IMR-90 (cell line): ENCODE measurements around the gene CSTF2T. TPM values are rescaled to one million over a fixed set of nuclear protein-coding genes. Genes with fewer than 3 reads are reported as not detected.
A peak's percentile ranks its signal among the peaks of the same experiment; 100 is the strongest.

Experiments used
- ATAC-seq: fragments of 200-7000 bp; cut with Tn5 transposase; 2 replicates; pipeline ENCODE4 v1.9.1; 2020; ENCODE audit warnings: low read depth, mild to moderate bottlenecking, moderate library complexity
- BruUV-seq: library from RNA; stranded (reverse); fragments of 400-500 nt; replicated peaks from 2 replicates; lab custom pipeline; 2021; lab: Mats Ljungman, UMichigan
- CTCF ChIA-PET: fragments of 300-600 bp; formaldehyde crosslinking; extraction: SDS; loops from one replicate; lab custom pipeline; 2021; ENCODE audit warnings: antibody characterized with exemption; lab: Yijun Ruan, JAX
- POLR2A ChIA-PET: fragments of 300-600 bp; sonication (Branson Sonifier 250); formaldehyde crosslinking; loops from one replicate; lab custom pipeline; 2022; ENCODE audit warnings: antibody characterized with exemption; ENCODE audit not compliant: unreplicated experiment; lab: Charles Lee
- DNase-seq: peaks from one replicate; pipeline ENCODE4 v3.0.0; 2013
- H2AFZ ChIP-seq: replicated peaks from 2 replicates; pipeline ENCODE3; 2013; ENCODE audit warnings: low read length, mild to moderate bottlenecking; ENCODE audit not compliant: poor library complexity
- H2AK5ac ChIP-seq: 2 replicates; pipeline ENCODE4 v1.6.1; 2013; ENCODE audit warnings: low read depth, low read length, inconsistent platforms
- H2AK9ac ChIP-seq: replicated peaks from 2 replicates; pipeline ENCODE3; 2013; ENCODE audit warnings: mild to moderate bottlenecking, low read depth, low read length, moderate library complexity; ENCODE audit not compliant: poor library complexity
- H2BK120ac ChIP-seq: 2 replicates; pipeline ENCODE4 v1.6.1; 2013; ENCODE audit warnings: low read depth, low read length, inconsistent platforms
- H2BK15ac ChIP-seq: 3 replicates; pipeline ENCODE4 v1.6.1; 2013; ENCODE audit warnings: low read depth, low read length, inconsistent platforms
- H2BK20ac ChIP-seq: 2 replicates; pipeline ENCODE4 v1.6.1; 2013; ENCODE audit warnings: low read depth, mild to moderate bottlenecking, inconsistent platforms, low read length, moderate library complexity
- H2BK5ac ChIP-seq: 2 replicates; pipeline ENCODE4 v1.6.1; 2013; ENCODE audit warnings: mild to moderate bottlenecking, low read depth, low read length, inconsistent platforms; ENCODE audit not compliant: poor library complexity, severe bottlenecking
- H3K14ac ChIP-seq: replicated peaks from 2 replicates; pipeline ENCODE4 v1.6.1; 2013; ENCODE audit warnings: low read depth, low read length, inconsistent platforms
- H3K18ac ChIP-seq: 2 replicates; pipeline ENCODE4 v1.6.1; 2013; ENCODE audit warnings: low read depth, low read length, control low read depth
- H3K23ac ChIP-seq: 2 replicates; pipeline ENCODE4 v1.6.1; 2013; ENCODE audit warnings: low read depth, low read length, inconsistent platforms
- H3K27ac ChIP-seq: 2 replicates; pipeline ENCODE4 v1.5.1; 2013; ENCODE audit warnings: mild to moderate bottlenecking, control low read depth, low read length; ENCODE audit not compliant: insufficient read depth
- H3K27me3 ChIP-seq: 2 replicates; pipeline ENCODE4 v1.6.1; 2013; ENCODE audit warnings: low read length; ENCODE audit not compliant: control insufficient read depth, insufficient read depth
- H3K36me3 ChIP-seq: 2 replicates; pipeline ENCODE4 v1.6.1; 2013; ENCODE audit warnings: low read length, mixed read lengths; ENCODE audit not compliant: control insufficient read depth, insufficient read depth
- H3K4ac ChIP-seq: 2 replicates; pipeline ENCODE4 v1.6.1; 2013; ENCODE audit warnings: low read depth, low read length, inconsistent platforms
- H3K4me1 ChIP-seq: 2 replicates; pipeline ENCODE4 v1.6.1; 2013; ENCODE audit warnings: low read length, mixed read lengths; ENCODE audit not compliant: control insufficient read depth, insufficient read depth
- H3K4me2 ChIP-seq: 2 replicates; pipeline ENCODE4 v1.6.1; 2013; ENCODE audit warnings: low read depth, mild to moderate bottlenecking, control low read depth, low read length, moderate library complexity
- H3K4me3 ChIP-seq: 2 replicates; pipeline ENCODE4 v1.5.1; 2013; ENCODE audit warnings: low read depth, mild to moderate bottlenecking, control low read depth, low read length, moderate library complexity; ENCODE audit not compliant: insufficient read depth
- H3K56ac ChIP-seq: 2 replicates; pipeline ENCODE4 v1.6.1; 2013; ENCODE audit warnings: low read length, inconsistent platforms; ENCODE audit not compliant: insufficient read depth; ENCODE audit errors: extremely low read depth
- H3K79me1 ChIP-seq, 2 experiments: 2 replicates each; pipeline ENCODE4 v1.6.1; 2013; ENCODE audit warnings: low read length in 2 of 2, inconsistent platforms in 1 of 2, low read depth in 1 of 2
- H3K9ac ChIP-seq: 2 replicates; pipeline ENCODE4 v1.6.1; 2013; ENCODE audit warnings: low read depth, low read length, control low read depth
- H3K9me1 ChIP-seq: 2 replicates; pipeline ENCODE4 v1.6.1; 2013; ENCODE audit warnings: low read length, inconsistent platforms; ENCODE audit not compliant: insufficient read depth
- H3K9me3 ChIP-seq: 2 replicates; pipeline ENCODE4 v1.6.1; 2013; ENCODE audit warnings: low read length; ENCODE audit not compliant: control insufficient read depth, insufficient read depth
- H4K20me1 ChIP-seq: 2 replicates; pipeline ENCODE4 v1.6.1; 2013; ENCODE audit warnings: low read length, inconsistent platforms; ENCODE audit not compliant: insufficient read depth
- H4K5ac ChIP-seq: 2 replicates; pipeline ENCODE4 v1.6.1; 2013; ENCODE audit warnings: mild to moderate bottlenecking, low read depth, low read length, control low read depth
- H4K8ac ChIP-seq, 2 experiments: 2 replicates each; pipeline ENCODE4 v1.6.1; 2013; ENCODE audit warnings: low read depth in 2 of 2, low read length in 2 of 2, control low read depth in 1 of 2, inconsistent platforms in 1 of 2
- H4K91ac ChIP-seq: 2 replicates; pipeline ENCODE4 v1.6.1; 2013; ENCODE audit warnings: low read depth, low read length, inconsistent platforms; ENCODE audit not compliant: insufficient read depth
- BHLHE40 ChIP-seq: fragments of 150-350 bp; IDR thresholded peaks from 2 replicates; pipeline ENCODE4 v1.6.1; 2016; ENCODE audit warnings: mild to moderate bottlenecking, low read depth, low read length
- CEBPB ChIP-seq: IDR thresholded peaks from 2 replicates; pipeline ENCODE4 v1.6.1; 2012; ENCODE audit warnings: low read depth, low read length, improper control_type of control experiment
- CTCF ChIP-seq: conservative IDR thresholded peaks from 2 replicates; pipeline ENCODE4 v1.5.1; 2012; ENCODE audit warnings: mild to moderate bottlenecking, low read depth, low read length, improper control_type of control experiment
- FOS ChIP-seq: fragments of 150-350 bp; IDR thresholded peaks from 2 replicates; pipeline ENCODE4 v1.6.1; 2016; ENCODE audit warnings: low read depth, low read length
- MAFK ChIP-seq: IDR thresholded peaks from 2 replicates; pipeline ENCODE4 v1.6.1; 2012; ENCODE audit warnings: low read depth, low read length, improper control_type of control experiment
- MAZ ChIP-seq: IDR thresholded peaks from 2 replicates; pipeline ENCODE4 v1.6.1; 2012; ENCODE audit warnings: low read depth, mild to moderate bottlenecking, low read length, improper control_type of control experiment, moderate library complexity, borderline replicate concordance
- NFE2L2 ChIP-seq: fragments of 150-350 bp; IDR thresholded peaks from 2 replicates; pipeline ENCODE4 v1.6.1; 2016; ENCODE audit warnings: low read depth, mild to moderate bottlenecking, low read length
- RAD21 ChIP-seq: IDR thresholded peaks from 2 replicates; pipeline ENCODE4 v1.6.1; 2012; ENCODE audit warnings: low read length, improper control_type of control experiment
- RFX5 ChIP-seq: IDR thresholded peaks from 2 replicates; pipeline ENCODE4 v1.8.0; 2012; ENCODE audit warnings: low read depth, mild to moderate bottlenecking, low read length, moderate library complexity
- SMC3 ChIP-seq: fragments of 150-350 bp; IDR thresholded peaks from 2 replicates; pipeline ENCODE4 v1.6.1; 2016; ENCODE audit warnings: low read depth, mild to moderate bottlenecking, antibody characterized with exemption, low read length, moderate library complexity
- USF2 ChIP-seq: fragments of 150-350 bp; IDR thresholded peaks from 2 replicates; pipeline ENCODE4 v1.6.1; 2017; ENCODE audit warnings: mild to moderate bottlenecking, antibody characterized with exemption, low read length, low read depth
- dilution Hi-C: fragments of 300-500 bp; cut with HindIII; formaldehyde crosslinking; loops from one replicate; pipeline ENCODE4 v1.14.3; 2018; ENCODE audit warnings: low sequenced_read_pairs; ENCODE audit not compliant: unreplicated experiment
- in situ Hi-C: fragments of 300-500 bp; cut with MboI; formaldehyde crosslinking; loops from 3 replicates; pipeline ENCODE4 v1.14.3; 2019; ENCODE audit warnings: low sequenced_read_pairs, inconsistent platforms, mixed read lengths
- intact Hi-C: fragments of 100-400 bp; cut with micrococcal nuclease; formaldehyde crosslinking; loops from 2 replicates; pipeline ENCODE4 v1.10.0; 2022
- polyA plus RNA-seq, 3 experiments: library from polyadenylated mRNA; depleted of rRNA; stranded (reverse); fragments of >200 nt; gene quantifications; 2 replicates each; pipeline ENCODE4 v1.2.3, GENCODE V29; 2012; ENCODE audit warnings: low replicate concordance in 1 of 3
- total RNA-seq: library from RNA; depleted of rRNA; stranded (reverse); fragments of >200 nt; gene quantifications from 2 replicates; pipeline ENCODE4 v1.2.3, GENCODE V29; 2012

Gene CSTF2T
- total and polyA plus RNA-seq, 2 of the 4 experiments (the other 2 are of a cell fraction): 7.2 to 18.6 TPM

DNA sequence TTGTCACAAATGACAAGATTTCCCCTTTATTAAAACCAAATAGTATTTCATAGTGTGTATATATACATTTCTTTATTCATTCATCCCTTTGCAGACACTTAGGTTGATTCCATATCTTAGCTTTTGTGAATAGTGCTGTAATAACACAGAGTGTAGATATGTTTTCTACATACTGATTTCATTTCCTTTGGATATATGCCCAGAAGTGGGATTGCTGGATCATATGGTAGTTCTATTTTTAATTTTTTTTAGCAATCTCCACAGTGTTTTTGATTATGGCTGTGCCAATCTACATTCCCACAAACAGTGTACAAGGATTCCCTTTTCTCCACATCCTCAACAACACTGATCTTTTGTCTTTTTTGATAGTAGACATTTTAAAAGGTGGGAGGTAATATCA lies 46.4 kb downstream of the CSTF2T start:
- ATAC-seq (peak; percentile 80), DNase-seq (peak; percentile 39)
- no peak overlapping the region for H3K27ac ChIP-seq
- no peak overlapping the region for H3K23ac ChIP-seq
- TF ChIP-seq CTCF: no peak
- TF ChIP-seq SMC3: no peak
- no peak for TF ChIP-seq CEBPB
- no peak for TF ChIP-seq MAFK
- TF ChIP-seq FOS: no peak
- no peak for TF ChIP-seq RAD21
- no peak for TF ChIP-seq MAZ
- TF ChIP-seq BHLHE40: no peak
- TF ChIP-seq RFX5: no peak
- no peak for TF ChIP-seq USF2
- no peak for TF ChIP-seq NFE2L2
- no peaks in the 10 kb centered on the region for H3K27me3 ChIP-seq
- peaks cover 5% of the 10 kb centered on the region for H3K4me1 ChIP-seq
- peaks cover 0 to 4% of the 10 kb centered on the region in 2 experiments; a peak in 2 of 4 replicates for H3K79me1 ChIP-seq
- H4K8ac ChIP-seq: no peak overlapping the region
- no peak overlapping the region for H3K4ac ChIP-seq
- H2AK5ac ChIP-seq: no peak overlapping the region
- H4K20me1 ChIP-seq: no peaks in the 10 kb centered on the region
- H3K9me1 ChIP-seq: 0 out of 2 replicates have a peak, but pooled peaks cover under 1% of the 10 kb centered on the region
- H2AFZ ChIP-seq: no peak overlapping the region
- no peak overlapping the region for H4K5ac ChIP-seq
- ChIA-PET POLR2A (no interaction called here), CTCF (interaction anchor here (0.5 to 0.6 kb wide), 2 partner anchors 14 to 179 kb away, joined by 3 to 4 read pairs; no protein-coding TSS in a partner anchor)
- H2BK20ac ChIP-seq: no peak overlapping the region
- no peak overlapping the region for H2AK9ac ChIP-seq
- H2BK15ac ChIP-seq: no peak overlapping the region
- no peak overlapping the region for H3K18ac ChIP-seq
- no peak overlapping the region for H2BK5ac ChIP-seq
- intact Hi-C loops: no loop called here
- no peak overlapping the region for H3K14ac ChIP-seq
- no TSS peak for BruUV-seq
- no peak overlapping the region for H4K91ac ChIP-seq
- H3K4me2 ChIP-seq: no peak overlapping the region
- H3K9ac ChIP-seq: no peak overlapping the region
- dilution Hi-C loops: no loop called here
- H3K56ac ChIP-seq: no peak overlapping the region
- no peak overlapping the region for H2BK120ac ChIP-seq
- H3K36me3 ChIP-seq: no peaks in the 10 kb centered on the region
- H3K4me3 ChIP-seq: no peak overlapping the region
- H3K9me3 ChIP-seq: no peaks in the 10 kb centered on the region
- in situ Hi-C loops: no loop called here
